HepG2 (cell line): Measurements from ENCODE around the gene HYOU1. TPM values are rescaled to one million over a fixed set of nuclear protein-coding genes. Genes with fewer than 3 reads are reported as not detected.

ENCODE experiments used
- ATF1 ChIP-seq: IDR thresholded peaks from 2 replicates; pipeline ENCODE4 v1.6.1; 2016; ENCODE audit warnings: mild to moderate bottlenecking, control low read depth
- BRF2 ChIP-seq: sonication (generic); formaldehyde crosslinking; IDR thresholded peaks from 2 replicates; pipeline ENCODE4 v1.8.1; 2022; ENCODE audit warnings: mild to moderate bottlenecking, missing genetic modification reagents
- CBFB ChIP-seq: sonication (generic); formaldehyde crosslinking; IDR thresholded peaks from 2 replicates; pipeline ENCODE4 v1.4.0; 2020; ENCODE audit warnings: missing genetic modification reagents
- DMTF1 ChIP-seq: sonication (generic); formaldehyde crosslinking; IDR thresholded peaks from 2 replicates; pipeline ENCODE4 v1.4.0; 2020; ENCODE audit warnings: mild to moderate bottlenecking, missing genetic modification reagents
- FOXO1 ChIP-seq: sonication (generic); formaldehyde crosslinking; IDR thresholded peaks from 2 replicates; pipeline ENCODE4 v1.4.0; 2020; ENCODE audit warnings: missing genetic modification reagents
- GMEB2 ChIP-seq: IDR thresholded peaks from 2 replicates; pipeline ENCODE4 v1.6.1; 2016; ENCODE audit warnings: missing biosample characterization, missing genetic modification reagents, low read depth
- HMG20B ChIP-seq: conservative IDR thresholded peaks from 2 replicates; pipeline ENCODE4 v1.6.1; 2016; ENCODE audit warnings: missing genetic modification reagents, missing compliant biosample characterization
- JDP2 ChIP-seq: sonication (generic); formaldehyde crosslinking; IDR thresholded peaks from 2 replicates; pipeline ENCODE4 v1.8.1; 2022; ENCODE audit warnings: missing genetic modification reagents, borderline replicate concordance
- MNT ChIP-seq: fragments of 450-650 bp; IDR thresholded peaks from 2 replicates; pipeline ENCODE4 v1.6.1; 2016
- NFRKB ChIP-seq: fragments of 450-650 bp; IDR thresholded peaks from 2 replicates; pipeline ENCODE4 v1.6.1; 2017
- NONO ChIP-seq, 2 experiments: fragments of 450-650 bp in 1 of 2; sonication (generic) in 1 of 2; formaldehyde crosslinking in 1 of 2; IDR thresholded peaks in 1 of 2; conservative IDR thresholded peaks in 1 of 2; 2 replicates each; pipeline versions ENCODE4 v1.6.1 to v1.8.0; 2017 to 2022; ENCODE audit warnings: mild to moderate bottlenecking in 1 of 2, missing genetic modification reagents in 1 of 2, moderate library complexity in 1 of 2
- POLR2AphosphoS2 ChIP-seq: IDR thresholded peaks from 2 replicates; pipeline ENCODE4 v1.6.1; 2011; ENCODE audit warnings: low read depth, low read length, improper control_type of control experiment
- SALL2 ChIP-seq: sonication (generic); formaldehyde crosslinking; IDR thresholded peaks from 2 replicates; pipeline ENCODE4 v1.8.1; 2023; ENCODE audit warnings: mild to moderate bottlenecking, missing genetic modification reagents, inconsistent platforms
- TAF15 ChIP-seq: fragments of 200-400 bp; formaldehyde crosslinking; IDR thresholded peaks from one replicate; pipeline ENCODE4 v1.6.1; 2018; ENCODE audit warnings: mild to moderate bottlenecking, low read depth, low read length; ENCODE audit not compliant: poor library complexity, severe bottlenecking
- TCF7L2 ChIP-seq: IDR thresholded peaks from 2 replicates; pipeline ENCODE4 v1.6.1; 2011; ENCODE audit warnings: mild to moderate bottlenecking, low read depth, low read length, moderate library complexity
- TMF1 ChIP-seq: sonication (generic); formaldehyde crosslinking; IDR thresholded peaks from 2 replicates; pipeline ENCODE4 v1.8.1; 2022; ENCODE audit warnings: low read depth, missing genetic modification reagents
- ZBTB8A ChIP-seq: sonication (generic); formaldehyde crosslinking; IDR thresholded peaks from 2 replicates; pipeline ENCODE4 v1.4.0; 2020; ENCODE audit warnings: mild to moderate bottlenecking, low read depth, missing genetic modification reagents, borderline replicate concordance
- ZNF235 ChIP-seq: sonication (generic); formaldehyde crosslinking; IDR thresholded peaks from 2 replicates; pipeline ENCODE4 v1.8.1; 2023; ENCODE audit warnings: mild to moderate bottlenecking, missing genetic modification reagents, borderline replicate concordance
- ZNF597 ChIP-seq: sonication (generic); formaldehyde crosslinking; IDR thresholded peaks from 2 replicates; pipeline ENCODE4 v1.5.0; 2020; ENCODE audit warnings: missing genetic modification reagents
- ZNF619 ChIP-seq: sonication (generic); formaldehyde crosslinking; IDR thresholded peaks from 2 replicates; pipeline ENCODE4 v1.4.0; 2020; ENCODE audit warnings: mild to moderate bottlenecking, missing genetic modification reagents
- ZNF660 ChIP-seq: sonication (generic); formaldehyde crosslinking; IDR thresholded peaks from 2 replicates; pipeline ENCODE4 v1.5.1; 2020; ENCODE audit warnings: mild to moderate bottlenecking, low read depth, missing genetic modification reagents, borderline replicate concordance
- ZNF772 ChIP-seq: sonication (generic); formaldehyde crosslinking; IDR thresholded peaks from 2 replicates; pipeline ENCODE4 v1.5.0; 2020; ENCODE audit warnings: mild to moderate bottlenecking, missing genetic modification reagents
- polyA plus RNA-seq, 8 experiments: library from polyadenylated mRNA; depleted of rRNA in 3 of 8; stranded (reverse) in 7 of 8; unstranded in 1 of 8; fragments of >200 nt; fragmentation: Illumina TruSeq in 4 of 8; extraction: Trizol in 4 of 8; gene quantifications; 2 replicates each; pipeline versions ENCODE4 v1.2.1 to v1.2.3, GENCODE V29; 2011 to 2016; ENCODE audit warnings: low read depth in 4 of 8, missing spikeins in 1 of 8, mixed read lengths in 1 of 8; ENCODE audit not compliant: insufficient read depth in 1 of 8
- total RNA-seq, 5 experiments: library from RNA; depleted of rRNA; stranded (reverse); fragments of >200 nt; fragmentation: Illumina TruSeq; extraction: Trizol; gene quantifications; 2 replicates each; pipeline ENCODE4 v1.2.3, GENCODE V29; 2016; ENCODE audit warnings: low read depth in 1 of 5

HYOU1 gene
- total and polyA plus RNA-seq, 2 of the 13 experiments (the other 11 are each of a cell fraction or from before 2014, with no cell fraction given): 127 to 155 TPM

- TF ChIP-seq GMEB2 (no peak), ZNF619 (CRISPR knock-in tag) (no peak), TCF7L2 (no peak), CBFB (no peak), JDP2 (CRISPR knock-in tag) (no peak), TMF1 (CRISPR knock-in tag) (0 out of 2 replicates have a peak, but pooled peaks have one; percentile 42), ZNF660 (no peak), POLR2AphosphoS2 (no peak), BRF2 (CRISPR knock-in tag) (no peak), NFRKB (no peak), HMG20B (CRISPR knock-in tag) (no peak), SALL2 (0 out of 2 replicates have a peak, but pooled peaks have one; percentile 28), NONO (IDR thresholded peaks at IDR 0.05) (no peak), NONO (CRISPR knock-in tag; conservative IDR thresholded peaks at IDR 0.05) (no peak; the same call in 1 of the 2 replicates), ZNF597 (CRISPR knock-in tag) (no peak), ATF1 (no peak; the same call in 1 of the 2 replicates), MNT (no peak), ZNF235 (CRISPR knock-in tag) (peak; percentile 9; the same call in 1 of the 2 replicates), ZBTB8A (no peak), TAF15 (peak; percentile 37), DMTF1 (CRISPR knock-in tag) (no peak), FOXO1 (CRISPR knock-in tag) (no peak), ZNF772 (no peak)
Observed at GRCh38 chr11:119093942-119094815, 37.2 kb upstream of the HYOU1 start (continued).
